Stimulated activated CD8-positive, alpha-beta memory T cell treated with anti-CD3 and anti-CD28 coated beads, Interleukin-2, amount 100 ng/mL, for 48 hours (primary cell): Measurements from ENCODE around the gene SRP14.
"Not testable (repeated sequence)": the region's sequence is repeated elsewhere in the genome, so short reads cannot be mapped to it uniquely, and the experiment has no call there.

ENCODE experiments used
- DNase-seq, 2 donors: peaks; one replicate each; pipeline ENCODE4 v3.0.0-alpha.2; 2020; ENCODE audit warnings: low read depth in 2 of 2

Gene SRP14

GRCh38 chr15:40029979-40030893 lies 8.7 kb downstream of the SRP14 start:
- no peak for DNase-seq

- no peak for DNase-seq
Measured at GRCh38 chr15:40028853-40029252, 10.1 kb downstream of the SRP14 start.

GRCh38 chr15:40028193-40028592 lies 10.8 kb downstream of the SRP14 start:
- DNase-seq = no peak

- DNase-seq = no peak
Measured at GRCh38 chr15:40016224-40016865, 22.6 kb downstream of the SRP14 start.

GRCh38 chr15:40014390-40014789 lies 24.6 kb downstream of the SRP14 start:
- DNase-seq = no peak

GRCh38 chr15:40013372-40013771 lies 25.6 kb downstream of the SRP14 start:
- not testable (repeated sequence) for DNase-seq

GRCh38 chr15:40011303-40011702 lies 27.7 kb downstream of the SRP14 start:
- no peak for DNase-seq

GRCh38 chr15:40010686-40011085 lies 28.3 kb downstream of the SRP14 start:
- no peak for DNase-seq

GRCh38 chr15:40008061-40008765 lies 30.8 kb downstream of the SRP14 start:
- no peak for DNase-seq

- no peak for DNase-seq
Measured at GRCh38 chr15:40006646-40007045, 32.3 kb downstream of the SRP14 start.

GRCh38 chr15:40006003-40006402 lies 33.0 kb downstream of the SRP14 start:
- no peak for DNase-seq

- no peak for DNase-seq
Measured at GRCh38 chr15:40003116-40003916, 35.7 kb downstream of the SRP14 start.

GRCh38 chr15:40002295-40002694 lies 36.7 kb downstream of the SRP14 start:
- DNase-seq = no peak

- DNase-seq = no peak
Measured at GRCh38 chr15:39999538-40000200, 39.3 kb downstream of the SRP14 start.

GRCh38 chr15:39998511-39999077 lies 40.4 kb downstream of the SRP14 start:
- DNase-seq = no peak

GRCh38 chr15:39997639-39998038 lies 41.3 kb downstream of the SRP14 start:
- DNase-seq = no peak

GRCh38 chr15:39997031-39997430 lies 42.0 kb downstream of the SRP14 start:
- no peak for DNase-seq

- not testable (repeated sequence) for DNase-seq
Measured at GRCh38 chr15:39996228-39996627, 42.8 kb downstream of the SRP14 start.

- not testable (repeated sequence) for DNase-seq
Measured at GRCh38 chr15:39992953-39993352, 46.0 kb downstream of the SRP14 start.

GRCh38 chr15:39990706-39991105 lies 48.3 kb downstream of the SRP14 start:
- DNase-seq = no peak

GRCh38 chr15:39987821-39988220 lies 51.2 kb downstream of the SRP14 start:
- DNase-seq = no peak
